ENCODE measurements around the gene NRXN3. TPM values are rescaled to one million over a fixed set of nuclear protein-coding genes. Genes with fewer than 3 reads are reported as not detected.

NRXN3 gene
- total RNA-seq, 1 experiment from 2014 or later = not detected

GRCh38 chr14:78251308-78251707 is 81.1 kb downstream of the NRXN3 start:
- H3K9me2 ChIP-seq (ENCODE audit: insufficient read depth) = no peaks in the 10 kb centered on the region
- DNase-seq (ENCODE audit: low read depth, low spot score) (no peak), ATAC-seq (no peak)
- intact Hi-C loops (cut with micrococcal nuclease) = no loop called here
- no peaks in the 10 kb centered on the region for H3K36me3 ChIP-seq (ENCODE audit: control insufficient read depth in 1 of 2, insufficient read depth in 2 of 2, low read length in 2 of 2)
- no peaks in the 10 kb centered on the region for H3K79me2 ChIP-seq (ENCODE audit: insufficient read depth, low read length)
- CTCF ChIA-PET = no interaction called here
- no peaks in the 10 kb centered on the region for H4K20me1 ChIP-seq (ENCODE audit: insufficient read depth)
- H3K4me3 ChIP-seq (replicated peaks in 1 of 2; ENCODE audit: low read depth in 1 of 2, low read length in 2 of 2) = no peak overlapping the region
- no peak overlapping the region for H2AFZ ChIP-seq (ENCODE audit: low read depth, low read length, poor library complexity, severe bottlenecking)
- BruUV-seq (replicated peaks) = no TSS peak
- no peaks in the 10 kb centered on the region for H3K9me3 ChIP-seq (ENCODE audit: control insufficient read depth in 1 of 2, insufficient read depth in 1 of 2, low read depth in 1 of 2, low read length in 2 of 2)
- no peak overlapping the region for H3K9ac ChIP-seq (ENCODE audit: low read length)
- POLR2A ChIA-PET = no interaction called here
- no peaks in the 10 kb centered on the region for H3K4me1 ChIP-seq (ENCODE audit: control insufficient read depth in 1 of 2, insufficient read depth in 2 of 2, low read length in 2 of 2)
- TF ChIP-seq POLR2AphosphoS5 (IDR thresholded peaks at IDR 0.05; ENCODE audit: low read depth, low read length) = no peak
- no peak for TF ChIP-seq ZFX (IDR thresholded peaks at IDR 0.05)
- TF ChIP-seq ATF3 (IDR thresholded peaks at IDR 0.05) = no peak
- no peak for TF ChIP-seq EGR1 (IDR thresholded peaks at IDR 0.05; ENCODE audit: low read depth)
- no peak for TF ChIP-seq CEBPB (IDR thresholded peaks at IDR 0.05; ENCODE audit: low read depth)
- no peak for TF ChIP-seq REST (IDR thresholded peaks at IDR 0.05; ENCODE audit: low read depth)
- TF ChIP-seq RAD21 (IDR thresholded peaks at IDR 0.05; ENCODE audit: low read depth) = no peak
- no peak for TF ChIP-seq CTCF (IDR thresholded peaks at IDR 0.05 in 2 of 3, conservative IDR thresholded peaks at IDR 0.05 in 1 of 3; ENCODE audit: borderline replicate concordance in 1 of 3, insufficient read depth in 1 of 3, low read depth in 2 of 3, low read length in 2 of 3)
- no peak for TF ChIP-seq ELF1 (IDR thresholded peaks at IDR 0.05; ENCODE audit: borderline replicate concordance, low read depth)
- no peak for TF ChIP-seq MAX (IDR thresholded peaks at IDR 0.05)
- TF ChIP-seq SIN3A (IDR thresholded peaks at IDR 0.05; ENCODE audit: low read depth) = no peak
- no peak for TF ChIP-seq CBX3 (IDR thresholded peaks at IDR 0.05; ENCODE audit: low read depth)
- TF ChIP-seq SP1 (IDR thresholded peaks at IDR 0.05; ENCODE audit: low read depth) = no peak
- no peak for TF ChIP-seq TCF7L2 (IDR thresholded peaks at IDR 0.05; ENCODE audit: borderline replicate concordance, extremely low read depth, insufficient read depth, insufficient read length)
- no peak for TF ChIP-seq YY1 (IDR thresholded peaks at IDR 0.05; ENCODE audit: extremely low read depth, insufficient replicate concordance, low read depth, low read length)
- TF ChIP-seq EZH2phosphoT487 (IDR thresholded peaks at IDR 0.05; ENCODE audit: borderline replicate concordance) = no peak
- TF ChIP-seq JUND (IDR thresholded peaks at IDR 0.05) = no peak
- no peak for TF ChIP-seq POLR2A (IDR thresholded peaks at IDR 0.05; ENCODE audit: borderline replicate concordance, extremely low read depth, insufficient read depth, insufficient read length)
- TF ChIP-seq EZH2 (IDR thresholded peaks at IDR 0.05) = no peak
- RAD21 ChIA-PET (ENCODE audit: low non-redundant PET in 1 of 2, low total read pairs in 2 of 2, uncharacterized antibody in 2 of 2, unreplicated experiment in 2 of 2) = no interaction called here
- H3K4me2 ChIP-seq (ENCODE audit: low read length) = no peak overlapping the region
- no peak overlapping the region for H3K27ac ChIP-seq (ENCODE audit: low read depth, low read length)
- H3K27me3 ChIP-seq (ENCODE audit: insufficient read depth, low read length) = peaks cover 18% of the 10 kb centered on the region

All from HCT116 (cell line).